Small intestine (tissue), 7 donors: ENCODE measurements around the gene DSN1. TPM values are rescaled to one million over a fixed set of nuclear protein-coding genes. Genes with fewer than 3 reads are reported as not detected.

Experiments
- DNase-seq, 2 donors: peaks; one replicate each; pipeline versions ENCODE4 v3.0.0 to v3.0.0-alpha.2; 2013
- FAIRE-seq: peaks from 2 replicates; lab custom pipeline; 2012; peaks lifted over from hg19 to GRCh38; lab: Jason Lieb, UNC
- H3K27ac ChIP-seq, 3 donors: one replicate each; pipeline ENCODE4 v1.5.1; 2013; ENCODE audit warnings: low read length in 2 of 3, mild to moderate bottlenecking in 2 of 3, control low read depth in 1 of 3, inconsistent platforms in 1 of 3, low read depth in 1 of 3, moderate library complexity in 1 of 3
- H3K27me3 ChIP-seq, 3 donors: one replicate each; pipeline ENCODE4 v1.6.1; 2013; ENCODE audit warnings: low read length in 3 of 3, inconsistent platforms in 1 of 3; ENCODE audit not compliant: control insufficient read depth in 3 of 3, insufficient read depth in 3 of 3
- H3K36me3 ChIP-seq, 3 donors: one replicate each; pipeline ENCODE4 v1.6.1; 2013; ENCODE audit warnings: low read length in 3 of 3, inconsistent platforms in 1 of 3, low read depth in 1 of 3, mild to moderate bottlenecking in 1 of 3, moderate library complexity in 1 of 3; ENCODE audit not compliant: control insufficient read depth in 3 of 3, insufficient read depth in 2 of 3
- H3K4me1 ChIP-seq, 3 donors: one replicate each; pipeline ENCODE4 v1.6.1; 2013; ENCODE audit warnings: low read length in 2 of 3, inconsistent platforms in 1 of 3, low read depth in 1 of 3, mild to moderate bottlenecking in 1 of 3, moderate library complexity in 1 of 3; ENCODE audit not compliant: control insufficient read depth in 3 of 3, insufficient read depth in 2 of 3
- H3K4me3 ChIP-seq, 3 donors: one replicate each; pipeline ENCODE4 v1.5.1; 2013; ENCODE audit warnings: low read length in 3 of 3, control low read depth in 1 of 3, inconsistent platforms in 1 of 3, low read depth in 1 of 3, mild to moderate bottlenecking in 1 of 3, moderate library complexity in 1 of 3
- H3K9me3 ChIP-seq, 2 donors: one replicate each; pipeline ENCODE4 v1.6.1; 2013; ENCODE audit warnings: low read depth in 1 of 2, low read length in 1 of 2; ENCODE audit not compliant: control insufficient read depth in 2 of 2, insufficient read depth in 1 of 2
- WGBS, 3 donors: extraction: QIAGEN DNeasy Blood & Tissue Kit; methylation state at CpG; one replicate each; pipeline ENCODE4 v1.1.7; 2013; 5-methylcytosine and 5-hydroxymethylcytosine counted together
- polyA plus RNA-seq, 4 donors: library from polyadenylated mRNA; stranded (reverse) in 3 of 4; unstranded in 1 of 4; fragments of 200-250 nt in 3 of 4; fragments of 120-200 nt in 1 of 4; gene quantifications; one replicate each; pipeline versions ENCODE4 v1.2.1 to v1.2.3, GENCODE V29; 2013
- donor health status: healthy with polysubstance abuse.
- donor health status: control.
- donor health status: control.
- donor health status: Bipolar disorder and iron deficiency.
- donor health status: healthy.

DSN1 gene
- polyA plus RNA-seq, 4 donors = 8.9 to 15.7 (median 11.6) TPM

DNA sequence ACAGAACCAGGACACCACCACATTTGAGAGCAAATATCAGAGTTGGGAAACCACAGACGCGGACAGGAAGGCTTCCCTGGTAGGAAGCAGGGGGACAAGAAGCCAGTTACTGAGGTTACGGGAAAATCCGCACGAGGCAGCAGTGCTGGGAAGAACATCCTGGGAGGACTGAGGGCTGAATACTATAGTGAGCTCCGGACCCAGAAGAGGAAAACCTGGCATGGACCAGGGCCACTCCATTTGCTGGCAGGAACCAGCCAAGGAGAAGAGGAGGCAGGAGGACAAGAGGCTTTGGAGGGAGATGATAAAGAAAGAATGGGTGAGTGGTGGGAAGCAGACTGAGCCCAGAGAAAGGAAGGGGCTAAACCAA lies 6.1 kb upstream of the DSN1 start:
- WGBS, 3 donors = 78 to 86% (median 80%) methylated on average over 6 of the region's 6 CpGs

DNA sequence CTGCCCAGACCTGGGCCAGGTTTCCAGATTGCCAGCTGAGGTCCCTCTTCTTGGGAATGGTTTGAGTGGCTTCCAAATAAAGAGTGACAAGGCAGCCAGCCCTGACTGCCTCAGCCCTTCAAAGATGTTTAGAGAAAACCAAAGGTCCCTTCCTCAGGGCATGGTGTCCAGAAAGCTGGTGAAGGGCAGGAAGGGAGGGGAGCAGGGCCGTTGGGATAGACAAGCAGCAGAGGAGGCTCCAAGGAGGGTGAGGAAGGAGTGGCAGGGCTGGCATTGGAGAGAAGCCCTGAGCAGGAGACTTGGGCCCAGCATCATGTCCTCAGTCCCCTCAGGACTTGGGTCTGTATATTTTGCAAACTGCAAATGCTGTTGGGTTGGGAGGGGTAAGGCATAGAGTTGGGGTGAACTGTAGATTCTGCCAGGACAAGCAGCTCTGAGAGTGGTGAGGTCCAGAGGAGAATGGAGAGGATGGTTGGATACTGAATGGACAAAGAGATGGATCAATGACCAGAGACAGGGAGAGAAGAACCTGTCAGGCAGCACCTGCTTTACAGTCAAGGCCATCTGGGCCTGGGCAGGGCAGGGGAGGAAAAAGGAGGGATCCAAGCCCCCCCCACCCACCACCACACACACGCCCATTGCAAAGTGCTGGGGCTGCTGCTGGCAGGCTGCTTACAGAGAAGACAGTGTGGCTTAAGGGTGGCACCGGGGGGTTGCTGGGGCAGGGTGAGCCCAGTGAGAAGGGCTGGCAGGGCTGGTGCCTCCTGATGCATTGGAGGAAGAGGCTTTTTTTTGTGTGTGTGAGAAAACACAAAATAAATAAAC lies 5.5 kb upstream of the DSN1 start:
- Histone ChIP-seq H3K36me3 (peaks cover 0 to 21% (median 2%) of the 10 kb centered on the region in 3 donors), H3K4me3 (no peak overlapping the region), H3K27me3 (no peaks in the 10 kb centered on the region), H3K27ac (no peak overlapping the region), H3K4me1 (no peaks in the 10 kb centered on the region), H3K9me3 (no peaks in the 10 kb centered on the region)
- WGBS, 3 donors = 58 to 63% (median 62%) methylated on average over 3 of the region's 3 CpGs
- FAIRE-seq (no peak), DNase-seq (no peak)

More for the DNA sequence above, 6.1 kb upstream of the DSN1 start:
- Histone ChIP-seq H3K27me3 (no peaks in the 10 kb centered on the region), H3K27ac (no peak overlapping the region), H3K36me3 (peaks cover 0 to 27% (median 2%) of the 10 kb centered on the region in 3 donors), H3K4me1 (no peaks in the 10 kb centered on the region), H3K4me3 (no peak overlapping the region), H3K9me3 (no peaks in the 10 kb centered on the region)
- DNase-seq (no peak), FAIRE-seq (no peak)

DNA sequence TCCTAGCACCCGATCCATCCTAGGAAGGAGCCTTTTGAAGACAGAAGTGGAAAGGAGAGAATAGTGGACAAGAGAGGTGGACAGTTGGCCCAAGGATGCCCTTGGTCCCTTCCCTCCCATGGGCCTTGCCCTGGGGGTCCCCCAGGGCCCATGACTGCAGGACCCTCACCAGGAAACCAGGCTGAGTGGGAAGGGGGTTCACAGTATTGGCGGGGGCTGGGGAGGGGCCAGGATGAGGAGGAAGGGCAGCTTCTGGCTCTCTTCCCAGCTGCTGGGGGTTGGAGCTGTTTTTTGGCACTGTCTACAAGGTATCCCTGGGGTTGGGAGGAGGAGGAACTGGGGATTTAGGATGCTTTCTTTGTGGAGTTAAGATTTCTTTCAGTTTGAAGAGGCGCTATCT lies 4.0 kb upstream of the DSN1 start:
- 75 to 89% (median 83%) methylated on average over 3 of the region's 3 CpGs for WGBS, 3 donors

DNA sequence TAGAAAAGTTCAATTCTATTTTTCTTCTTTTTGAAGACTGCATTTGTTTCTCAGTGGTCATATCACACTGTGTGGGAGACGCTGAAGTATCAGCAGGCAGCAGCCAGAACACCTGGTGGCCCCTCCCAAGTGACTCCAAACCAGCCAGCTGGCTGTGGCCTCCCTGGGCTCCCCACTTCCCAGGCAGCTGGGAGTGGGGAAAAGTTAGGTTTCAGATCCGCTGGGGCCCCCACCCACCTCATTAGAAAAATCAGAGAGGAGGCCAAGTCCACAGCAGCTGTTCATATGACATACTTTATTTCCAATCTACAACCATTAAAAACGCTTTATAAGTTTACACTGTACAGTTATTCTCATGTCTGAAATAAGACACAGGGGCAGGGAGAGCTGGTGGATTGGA lies 3.6 kb upstream of the DSN1 start:
- WGBS, 3 donors = 25 to 43% (median 32%) methylated on average over 3 of the region's 3 CpGs

More for the DNA sequence above, 4.0 kb upstream of the DSN1 start:
- no peak overlapping the region for H3K27ac ChIP-seq
- no peaks in the 10 kb centered on the region for H3K27me3 ChIP-seq
- DNase-seq (no peak), FAIRE-seq (no peak)
- H3K36me3 ChIP-seq = peaks cover 0 to 9% (median 0%) of the 10 kb centered on the region in 3 donors
- no peaks in the 10 kb centered on the region for H3K9me3 ChIP-seq
- H3K4me1 ChIP-seq = peaks cover 2 to 4% (median 3%) of the 10 kb centered on the region in 3 donors
- H3K4me3 ChIP-seq = no peak overlapping the region

DNA sequence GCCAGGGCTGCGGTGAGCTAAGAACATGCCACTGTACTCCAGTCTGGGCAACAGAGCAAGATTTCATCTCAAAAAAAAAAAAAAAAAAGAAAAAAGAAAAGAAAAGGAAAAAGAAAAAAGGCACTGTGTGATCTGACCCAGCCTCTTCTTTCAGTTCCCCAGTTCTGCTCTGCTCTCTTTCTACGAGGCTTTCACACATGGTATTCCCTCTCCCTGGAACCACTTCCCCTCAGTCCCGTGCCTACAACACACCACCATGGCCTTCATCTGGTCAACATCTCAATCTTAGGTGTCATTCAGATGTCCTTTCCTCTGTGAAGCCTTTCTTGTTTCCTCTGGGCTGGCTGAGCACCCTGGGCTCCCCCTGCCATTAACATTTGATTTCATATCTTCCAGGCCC lies 2.3 kb upstream of the DSN1 start:
- no peaks in the 10 kb centered on the region for H3K27me3 ChIP-seq
- peaks cover 0 to 4% (median 0%) of the 10 kb centered on the region in 3 donors for H3K36me3 ChIP-seq
- 84 to 92% (median 87%) methylated on average over 3 of the region's 3 CpGs for WGBS, 3 donors
- DNase-seq (no peak), FAIRE-seq (no peak)
- no peaks in the 10 kb centered on the region for H3K9me3 ChIP-seq
- H3K4me3 ChIP-seq = no peak overlapping the region
- H3K4me1 ChIP-seq = peaks cover 3 to 6% (median 3%) of the 10 kb centered on the region in 3 donors
- peak overlapping the region in 1 of 3 donors; percentile 24 for H3K27ac ChIP-seq

More for the DNA sequence above, 3.6 kb upstream of the DSN1 start:
- Histone ChIP-seq H3K27me3 (no peaks in the 10 kb centered on the region), H3K27ac (no peak overlapping the region), H3K4me1 (peaks cover 3 to 6% (median 3%) of the 10 kb centered on the region in 3 donors), H3K36me3 (peaks cover 0 to 5% (median 0%) of the 10 kb centered on the region in 3 donors), H3K4me3 (no peak overlapping the region), H3K9me3 (no peaks in the 10 kb centered on the region)
- FAIRE-seq (no peak), DNase-seq (no peak)

DNA sequence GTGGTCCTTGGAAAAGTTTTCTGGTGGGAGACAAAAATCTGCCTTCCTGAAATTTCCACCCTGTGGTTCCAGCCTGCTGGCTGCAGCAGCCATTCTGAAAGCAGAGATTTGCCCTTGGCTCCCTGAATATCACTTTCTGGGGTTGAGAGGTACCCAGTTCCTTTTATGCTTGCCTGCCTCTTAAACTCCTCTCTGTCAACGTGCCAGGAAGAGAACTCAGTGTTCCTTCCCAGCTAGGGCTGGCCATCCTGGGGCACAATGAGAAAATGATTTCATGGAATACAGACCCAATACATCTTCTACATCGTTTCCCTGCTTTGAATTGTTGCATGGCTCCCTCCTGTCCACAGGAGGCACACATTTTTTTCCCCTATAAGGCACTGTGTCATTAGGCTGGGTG lies 1.6 kb upstream of the DSN1 start:
- Histone ChIP-seq H3K27ac (no peak overlapping the region), H3K27me3 (no peaks in the 10 kb centered on the region), H3K4me3 (no peak overlapping the region), H3K9me3 (no peaks in the 10 kb centered on the region), H3K36me3 (peaks cover 0 to 7% (median 0%) of the 10 kb centered on the region in 3 donors), H3K4me1 (peaks cover 3 to 6% (median 3%) of the 10 kb centered on the region in 3 donors)
- no peak for DNase-seq
- no peak for FAIRE-seq
- WGBS, 3 donors = 65 to 68% (median 66%) methylated on average over 2 of the region's 2 CpGs

DNA sequence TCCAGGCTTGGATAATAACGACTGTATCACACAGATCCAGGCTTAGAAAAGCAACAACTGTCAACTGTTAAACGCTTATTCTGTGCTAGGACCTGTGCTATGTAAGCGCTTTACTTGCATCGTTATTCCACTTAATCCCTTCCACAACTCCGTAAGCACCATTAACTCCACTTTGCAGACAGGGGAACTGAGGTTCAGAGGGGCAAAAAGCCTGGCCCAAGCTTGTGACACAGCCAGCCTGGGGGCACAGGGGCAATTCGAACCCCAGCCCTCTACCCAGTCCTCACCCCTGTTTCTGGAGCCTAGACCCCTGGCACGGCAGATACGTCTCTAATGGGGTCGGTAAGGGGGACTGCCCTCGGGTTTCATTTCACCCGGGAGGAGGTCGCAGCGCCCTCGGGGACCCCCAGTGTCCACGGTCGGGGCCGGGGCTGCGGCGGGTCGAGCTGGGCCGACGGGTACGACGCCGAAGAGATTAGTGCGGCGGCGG lies 411 bp downstream of the DSN1 start:
- Histone ChIP-seq H3K27me3 (no peaks in the 10 kb centered on the region), H3K9me3 (no peaks in the 10 kb centered on the region), H3K36me3 (peaks cover 0 to 6% (median 0%) of the 10 kb centered on the region in 3 donors), H3K4me1 (peaks cover 3 to 6% (median 3%) of the 10 kb centered on the region in 3 donors), H3K4me3 (peak overlapping the region; percentile 55 to 87 (median 66)), H3K27ac (peak overlapping the region; percentile 75 to 99 (median 90))
- no peak for FAIRE-seq
- DNase-seq = peak; percentile 7 to 54
- WGBS, 3 donors = 1 to 3% (median 1%) methylated on average over 28 of the region's 28 CpGs

DNA sequence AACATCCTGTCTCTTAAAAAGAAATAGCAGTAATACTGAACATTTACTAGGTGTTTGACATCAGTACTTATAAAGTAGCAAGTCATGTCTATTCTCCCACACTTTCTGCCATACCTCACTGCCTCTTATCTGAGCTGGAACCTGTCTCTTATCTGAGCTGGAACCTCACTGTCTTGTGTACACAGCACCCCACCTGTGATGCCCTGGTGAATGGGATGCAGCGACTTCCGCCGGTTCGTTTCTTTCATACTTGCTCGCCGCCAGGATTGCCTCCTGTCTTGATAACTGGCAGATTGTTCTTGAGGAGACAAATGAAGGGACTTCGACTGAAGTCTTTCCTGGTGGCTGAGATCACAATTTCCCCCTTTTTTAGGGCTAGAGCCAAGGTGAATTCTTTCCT lies 2.9 kb downstream of the DSN1 start:
- H3K9me3 ChIP-seq = no peaks in the 10 kb centered on the region
- no peaks in the 10 kb centered on the region for H3K27me3 ChIP-seq
- H3K4me1 ChIP-seq = peaks cover 3 to 6% (median 3%) of the 10 kb centered on the region in 3 donors
- H3K27ac ChIP-seq = no peak overlapping the region
- 78 to 87% (median 80%) methylated on average over 7 of the region's 7 CpGs for WGBS, 3 donors
- H3K36me3 ChIP-seq = peaks cover 0 to 8% (median 0%) of the 10 kb centered on the region in 3 donors
- peak in 1 of 2 donors; percentile 16 for DNase-seq
- no peak for FAIRE-seq
- no peak overlapping the region for H3K4me3 ChIP-seq
